GM19043 (cell line): ENCODE results near the gene DEK.
"Not testable (repeated sequence)": the region's sequence is repeated elsewhere in the genome, so short reads cannot be mapped to it uniquely, and the experiment has no call there.

ENCODE experiments used
- ATAC-seq: cut with Tn5 transposase; IDR thresholded peaks from one replicate; pipeline ENCODE4 v1.9.1; 2021; ENCODE audit warnings: low read depth; ENCODE audit not compliant: unreplicated experiment

The DEK gene

DNA sequence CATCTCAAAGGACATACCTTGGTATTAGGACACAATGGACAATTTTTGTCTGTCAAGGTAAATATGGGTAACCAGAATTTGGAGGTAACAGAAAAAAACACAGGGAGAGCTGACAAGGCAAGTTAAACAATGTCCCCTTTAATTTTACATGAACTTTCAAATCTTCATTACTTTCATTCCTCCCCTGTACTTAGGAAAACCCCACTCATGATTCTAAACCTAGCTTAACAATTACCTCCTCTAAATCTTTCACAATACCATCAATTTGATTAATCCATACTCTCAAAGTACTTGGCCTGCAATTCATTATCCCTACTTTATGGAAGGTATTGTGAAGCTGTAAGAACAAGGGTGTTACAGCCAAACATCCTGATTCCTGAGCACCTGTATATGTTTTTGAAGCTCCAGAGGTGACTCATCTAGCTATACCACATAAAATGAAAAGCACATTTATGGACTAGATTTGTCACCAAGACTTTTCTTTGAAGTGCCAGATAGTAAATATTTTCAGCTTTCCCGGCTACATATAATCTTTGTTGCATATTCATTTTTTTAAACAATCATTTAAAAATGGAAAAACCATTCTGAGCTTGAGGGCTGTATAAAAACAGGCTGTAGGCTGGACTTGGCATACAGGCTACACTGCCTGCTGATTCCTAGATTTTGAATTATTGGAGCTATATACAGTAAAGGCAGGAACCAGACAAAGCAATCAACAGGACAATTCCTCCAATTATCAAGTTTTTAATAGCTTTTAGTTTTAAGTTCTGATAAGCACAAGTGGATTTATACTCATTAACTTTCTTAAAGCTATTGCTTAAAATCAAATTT, 22.9 kb downstream of the DEK start:
- no peak for ATAC-seq

DNA sequence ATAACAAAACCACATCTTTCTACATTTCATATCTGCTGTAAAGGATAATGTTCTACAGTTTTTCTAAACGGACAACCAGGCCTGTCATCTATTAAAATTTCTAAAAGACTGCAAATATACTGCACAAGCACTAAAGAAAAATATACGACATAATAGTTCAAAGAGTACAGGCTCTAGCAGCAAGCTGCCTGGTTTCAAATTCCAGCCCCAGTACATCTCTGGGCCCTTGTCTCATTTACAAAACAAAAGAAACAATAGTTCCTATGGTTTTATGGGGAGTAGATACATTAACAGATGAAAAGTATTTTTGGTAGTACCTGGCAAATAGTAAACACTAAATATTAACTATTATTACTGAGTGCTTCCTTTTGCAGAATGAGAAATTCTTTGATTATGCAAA, 24.1 kb downstream of the DEK start:
- no peak for ATAC-seq

DNA sequence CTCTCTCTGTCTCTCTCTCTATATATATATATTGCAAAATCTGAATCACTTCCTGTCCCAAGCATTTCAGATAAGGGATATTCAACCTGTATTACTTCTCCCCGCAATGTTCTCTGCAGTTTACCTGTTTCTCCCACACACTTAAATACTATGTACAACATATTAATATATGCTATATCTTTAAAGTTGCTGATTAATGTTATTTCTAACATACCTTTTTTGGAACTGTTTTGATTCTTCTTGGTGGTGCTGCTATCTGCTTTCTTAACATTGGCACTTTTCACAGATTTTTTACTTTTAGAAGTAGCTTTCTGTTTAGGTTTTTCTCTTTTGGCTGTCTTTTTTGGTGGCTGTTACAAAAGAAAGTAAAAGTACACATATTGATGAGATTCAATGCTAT, 27.2 kb downstream of the DEK start:
- ATAC-seq: no peak

DNA sequence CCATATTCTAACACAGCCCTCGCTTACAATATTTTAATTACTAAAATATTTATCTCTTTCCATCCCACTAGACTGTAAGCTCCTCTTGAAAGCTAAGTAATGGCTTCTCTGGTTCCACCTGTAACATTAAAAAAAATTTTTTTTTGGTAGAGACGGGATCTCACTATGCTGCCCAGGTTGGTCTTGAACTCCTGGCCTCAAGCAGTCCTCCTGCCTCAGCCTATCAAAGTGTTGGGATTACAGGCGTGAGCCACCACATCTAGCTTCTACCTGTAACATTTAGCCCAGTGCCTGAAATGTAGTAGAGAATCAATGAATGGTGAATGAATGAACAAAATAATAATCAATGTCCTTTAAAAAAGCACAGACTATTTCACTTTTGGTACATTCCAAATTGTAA, 28.8 kb downstream of the DEK start:
- ATAC-seq: no peak

DNA sequence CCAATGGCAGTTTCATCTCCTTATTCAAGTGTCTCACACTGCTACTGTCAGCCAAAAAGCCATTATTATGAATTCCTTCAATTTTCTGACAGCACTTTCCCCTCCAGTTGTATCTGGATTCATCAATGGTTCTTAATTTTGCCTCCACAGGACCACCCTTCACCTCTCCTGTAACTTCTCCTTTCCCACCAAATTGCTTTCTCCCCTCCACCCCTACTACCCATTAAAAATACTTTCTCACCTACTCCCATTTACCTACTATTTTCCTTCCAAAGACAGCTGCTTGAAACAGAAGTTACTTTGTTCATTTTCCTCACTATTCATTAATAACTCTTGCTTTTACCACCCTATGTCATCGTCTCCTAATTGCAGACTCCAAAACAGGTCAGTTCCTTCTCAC, 29.8 kb downstream of the DEK start:
- no peak for ATAC-seq

DNA sequence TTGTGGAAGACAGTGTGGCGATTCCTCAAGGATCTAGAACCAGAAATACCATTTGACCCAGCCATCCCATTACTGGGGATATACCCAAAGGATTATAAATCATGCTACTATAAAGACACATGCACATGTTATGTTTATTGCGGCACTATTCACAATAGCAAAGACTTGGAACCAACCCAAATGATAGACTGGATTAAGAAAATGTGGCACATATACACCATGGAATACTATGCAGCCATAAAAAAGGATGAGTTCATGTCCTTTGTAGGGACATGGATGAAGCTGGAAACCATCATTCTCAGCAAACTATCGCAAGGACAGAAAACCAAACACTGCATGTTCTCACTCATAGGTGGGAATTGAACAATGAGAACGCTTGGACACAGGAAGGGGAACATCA, 30.6 kb downstream of the DEK start:
- not testable (repeated sequence) for ATAC-seq

DNA sequence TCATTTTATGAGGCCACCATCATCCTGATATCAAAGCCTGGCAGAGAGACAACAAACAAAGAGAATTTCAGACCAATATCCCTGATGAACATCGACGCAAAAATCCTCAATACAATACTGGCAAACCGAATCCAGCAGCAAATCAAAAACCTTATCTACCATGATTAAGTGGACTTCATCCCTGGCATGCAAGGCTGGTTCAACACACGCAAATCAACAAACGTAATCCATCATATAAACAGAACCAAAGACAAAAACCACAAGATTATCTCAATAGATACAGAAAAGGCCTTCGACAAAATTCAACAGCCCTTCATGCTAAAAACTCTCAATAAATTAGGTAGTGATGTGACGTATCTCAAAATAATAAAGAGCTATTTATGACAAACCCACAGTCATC, 32.5 kb downstream of the DEK start:
- not testable (repeated sequence) for ATAC-seq

DNA sequence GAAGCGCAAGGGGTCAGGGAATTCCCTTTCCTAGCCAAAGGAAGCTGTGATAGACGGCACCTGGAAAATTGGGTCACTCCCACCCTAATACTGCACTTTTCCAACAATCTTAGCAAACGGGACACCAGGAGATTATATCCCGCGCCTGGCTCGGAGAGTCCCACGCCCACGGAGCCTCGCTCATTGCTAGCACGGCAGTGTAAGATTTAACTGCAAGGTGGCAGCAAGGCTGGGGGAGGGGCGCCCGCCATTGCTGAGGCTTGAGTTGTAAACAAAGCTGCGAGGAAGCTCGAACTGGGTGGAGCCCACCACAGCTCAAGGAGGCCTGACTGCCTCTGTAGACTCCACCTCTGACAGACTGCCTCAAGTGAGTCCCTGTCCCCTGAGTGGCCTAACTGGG, 35.7 kb downstream of the DEK start:
- ATAC-seq: not testable (repeated sequence)

DNA sequence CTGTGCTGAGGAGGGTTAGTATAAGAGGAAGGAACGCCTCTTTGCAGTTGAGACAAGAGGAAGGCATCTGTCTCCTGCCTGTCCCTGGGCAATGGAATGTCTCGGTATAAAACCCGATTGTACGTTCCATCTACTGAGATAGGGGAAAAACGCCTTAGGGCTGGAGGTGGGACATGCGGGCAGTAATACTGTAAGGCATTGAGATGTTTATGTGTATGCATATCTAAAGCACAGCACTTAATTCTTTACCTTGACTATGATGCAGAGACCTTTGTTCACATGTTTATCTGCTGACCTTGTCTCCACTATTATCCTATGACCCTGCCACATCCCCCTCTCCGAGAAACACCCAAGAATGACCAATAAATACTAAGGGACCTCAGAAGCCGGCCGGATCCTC, 37.2 kb downstream of the DEK start:
- not testable (repeated sequence) for ATAC-seq

DNA sequence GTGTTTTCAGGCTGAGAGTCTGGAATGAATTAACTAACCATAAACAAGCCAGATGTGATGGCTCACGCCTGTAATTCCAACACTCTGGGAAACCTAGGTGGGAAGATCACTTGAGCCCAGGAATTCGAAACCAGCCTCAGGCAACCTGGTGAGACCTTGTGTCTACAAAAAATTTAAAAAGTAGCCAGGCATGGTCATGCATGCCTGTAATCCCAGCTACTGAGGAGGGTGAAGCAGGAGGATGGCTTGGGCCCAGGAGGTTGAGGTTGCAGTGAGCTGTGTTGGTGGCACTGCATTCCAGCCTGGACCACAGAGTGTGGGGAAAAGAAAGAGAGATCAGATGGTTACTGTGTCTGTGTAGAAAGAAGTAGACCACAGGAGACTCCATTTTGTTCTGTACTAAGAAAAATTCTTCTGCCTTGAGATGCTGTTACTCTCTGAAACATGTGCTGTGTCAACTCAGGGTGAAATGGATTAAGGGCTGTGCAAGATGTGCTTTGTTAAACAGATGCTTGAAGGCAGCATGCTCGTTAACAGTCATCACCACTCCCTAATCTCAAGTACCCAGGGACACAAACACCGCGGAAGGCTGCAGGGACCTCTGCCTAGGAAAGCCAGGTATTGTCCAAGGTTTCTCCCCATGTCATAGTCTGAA, 37.8 kb downstream of the DEK start:
- not testable (repeated sequence) for ATAC-seq

DNA sequence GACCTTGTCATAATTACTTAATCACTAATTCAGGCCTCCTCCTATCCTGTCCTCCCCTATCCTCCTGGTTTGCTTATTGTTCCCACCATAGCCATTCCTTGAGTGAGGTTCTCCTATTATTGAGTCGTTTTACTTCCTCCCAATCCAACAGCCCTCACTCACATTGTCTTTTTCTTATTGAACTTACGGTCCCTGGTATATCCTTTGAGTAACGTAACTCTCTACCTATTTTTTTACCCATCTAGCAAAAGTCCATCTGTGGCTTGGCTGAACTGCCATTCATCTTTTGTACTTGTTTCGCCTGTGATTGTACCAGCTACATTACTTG, 43.1 kb downstream of the DEK start:
- ATAC-seq: no peak

DNA sequence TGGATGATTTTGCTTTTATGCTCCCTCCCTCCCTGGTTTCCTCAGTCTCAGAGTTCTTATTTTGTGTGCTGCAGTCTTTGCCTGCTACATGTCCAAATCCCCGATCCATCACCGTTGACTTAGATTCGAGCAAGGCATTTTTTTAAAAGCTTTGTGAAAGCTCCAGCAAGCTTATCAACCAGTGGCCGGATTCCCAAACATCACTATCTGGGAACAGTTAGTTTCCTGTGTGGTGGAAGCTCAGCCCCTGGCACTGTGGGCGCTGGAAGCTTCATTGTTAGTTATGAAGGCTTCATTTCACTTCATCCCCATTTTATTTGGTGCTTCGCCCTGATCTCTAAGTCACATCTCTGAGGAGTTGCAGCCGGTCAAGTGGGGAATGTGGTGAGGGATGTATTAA, 44.7 kb downstream of the DEK start:
- no peak for ATAC-seq

DNA sequence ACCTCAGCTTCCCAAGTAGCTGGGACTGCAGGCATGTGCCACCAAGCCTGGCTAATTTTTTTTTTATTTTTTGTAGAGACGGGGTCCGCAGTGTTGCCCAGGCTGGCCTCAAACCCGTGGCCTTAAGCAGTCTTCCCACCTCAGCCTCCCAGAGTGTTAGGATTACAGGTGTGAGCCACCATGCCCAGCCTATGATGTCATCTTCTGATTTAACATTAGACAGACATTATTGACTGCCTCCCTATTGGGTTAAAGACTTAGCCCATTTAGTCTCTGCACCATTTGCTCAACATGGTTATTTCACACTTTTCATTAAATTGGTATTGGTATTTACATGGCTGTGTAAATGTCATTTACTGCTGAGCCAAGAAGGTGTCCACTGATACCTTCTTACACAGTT, 46.1 kb downstream of the DEK start:
- no peak for ATAC-seq

DNA sequence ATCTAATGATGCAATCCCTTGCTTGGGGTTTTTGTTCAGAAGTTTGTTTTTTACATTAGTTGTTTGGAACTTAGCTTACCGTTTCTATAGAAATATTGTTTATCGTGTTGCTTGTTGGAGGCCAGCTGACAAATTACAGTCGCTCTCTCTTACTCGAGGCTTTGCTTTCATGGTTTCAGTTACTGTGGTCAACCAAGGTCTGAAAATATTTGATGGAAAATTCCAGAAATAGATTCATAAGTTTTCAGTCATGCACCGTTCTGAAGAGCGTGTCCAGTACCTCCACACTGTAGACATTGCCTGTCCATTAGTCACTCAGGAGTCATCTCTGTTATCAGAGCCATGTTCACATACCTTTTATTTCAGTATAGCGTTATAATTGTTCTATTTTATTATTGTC, 47.9 kb downstream of the DEK start:
- ATAC-seq: no peak

DNA sequence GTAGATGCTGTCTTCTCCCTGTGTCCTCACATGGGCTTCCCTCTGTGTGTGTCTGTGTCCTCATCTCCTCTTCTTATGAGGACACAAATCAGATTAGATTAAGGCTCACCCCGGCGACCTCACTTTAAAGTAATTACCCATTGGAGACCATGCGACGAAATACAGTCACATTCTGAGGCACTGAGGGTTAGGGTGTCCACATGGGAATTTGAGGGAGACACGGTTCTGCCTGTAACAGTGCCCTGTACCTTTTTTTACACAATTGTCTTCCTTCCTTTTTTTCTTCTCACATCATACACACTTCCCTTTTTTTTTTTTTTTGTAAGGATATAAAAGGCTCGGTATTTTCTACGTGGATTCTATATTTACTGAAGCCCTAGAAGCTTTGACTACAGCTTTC, 48.9 kb downstream of the DEK start:
- ATAC-seq: no peak

DNA sequence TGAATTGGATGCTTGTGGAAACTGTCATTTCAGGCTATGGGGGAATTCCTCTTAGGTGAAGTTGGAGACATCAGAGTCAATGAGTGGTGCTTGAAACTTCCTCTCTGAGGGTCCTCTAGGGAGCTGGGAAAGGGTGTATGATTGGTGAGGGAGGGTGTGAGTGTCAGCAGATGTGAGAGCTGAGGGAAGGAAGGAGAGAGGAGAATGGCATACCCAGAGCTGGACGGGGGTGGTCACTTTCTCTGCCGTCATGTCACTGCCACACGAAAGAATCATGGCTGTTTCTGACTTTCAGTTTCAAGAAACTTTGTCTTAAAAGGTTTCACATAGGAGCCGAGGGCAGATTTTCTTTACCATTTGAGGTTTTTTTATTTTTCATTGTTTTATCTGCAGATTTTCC, 50.3 kb downstream of the DEK start:
- ATAC-seq: no peak

DNA sequence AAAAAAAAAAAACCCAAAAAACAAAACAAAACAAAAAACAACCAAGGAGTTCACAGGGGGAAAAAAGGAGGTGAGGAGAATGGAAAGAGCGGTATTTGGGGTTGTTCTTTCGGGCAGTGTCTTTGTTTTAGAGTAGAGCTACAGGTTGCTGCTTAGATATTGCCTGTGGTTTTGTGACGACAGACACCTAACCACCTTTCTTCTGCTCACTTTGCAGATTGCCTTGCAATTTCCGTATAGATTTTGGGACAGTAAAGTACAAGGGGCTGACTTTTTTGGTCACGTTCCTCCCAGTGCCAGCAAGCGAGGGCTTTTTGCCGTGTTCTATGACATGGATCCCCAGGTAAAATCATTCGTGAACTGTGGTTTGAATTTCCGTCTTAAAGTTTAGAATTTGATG, 50.9 kb downstream of the DEK start:
- no peak for ATAC-seq

DNA sequence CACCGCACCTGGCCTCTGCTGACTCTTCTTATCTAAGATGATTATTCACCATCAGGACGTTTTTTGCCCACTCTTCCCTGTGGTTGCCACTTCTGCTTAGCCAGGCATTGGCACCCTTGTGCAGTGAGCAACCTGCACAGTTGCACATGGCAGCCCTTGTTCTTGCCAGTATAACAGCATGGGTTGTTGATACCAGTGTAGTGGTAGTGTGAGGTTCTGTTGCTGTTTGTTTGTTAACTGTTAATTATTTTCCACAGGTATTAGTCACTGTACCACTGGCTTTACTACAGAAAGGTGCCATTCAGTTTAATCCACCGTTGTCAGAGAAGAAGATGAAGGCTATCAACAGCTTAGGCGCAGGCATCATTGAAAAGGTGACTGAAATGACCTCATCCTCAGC, 52.1 kb downstream of the DEK start:
- ATAC-seq: no peak

DNA sequence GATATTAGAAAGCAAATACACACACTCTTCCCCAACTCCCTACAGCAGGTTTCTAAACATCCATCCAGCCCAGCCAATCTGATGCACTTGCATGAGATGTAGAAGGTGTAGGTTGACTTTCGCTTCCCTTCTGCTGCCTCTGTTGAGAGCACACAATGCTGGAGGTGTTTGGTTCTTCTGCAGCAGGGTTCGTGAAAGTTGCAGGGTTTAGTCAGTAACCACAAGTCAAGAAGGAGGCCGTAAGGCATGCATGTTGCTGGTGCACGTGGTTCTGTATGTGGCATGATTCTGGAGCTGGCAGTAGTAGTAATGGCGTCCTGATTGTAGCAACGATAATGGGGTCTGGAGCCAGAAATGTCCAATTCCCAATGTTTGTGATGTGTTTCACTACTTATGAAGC, 53.0 kb downstream of the DEK start:
- ATAC-seq: peak; percentile 94

DNA sequence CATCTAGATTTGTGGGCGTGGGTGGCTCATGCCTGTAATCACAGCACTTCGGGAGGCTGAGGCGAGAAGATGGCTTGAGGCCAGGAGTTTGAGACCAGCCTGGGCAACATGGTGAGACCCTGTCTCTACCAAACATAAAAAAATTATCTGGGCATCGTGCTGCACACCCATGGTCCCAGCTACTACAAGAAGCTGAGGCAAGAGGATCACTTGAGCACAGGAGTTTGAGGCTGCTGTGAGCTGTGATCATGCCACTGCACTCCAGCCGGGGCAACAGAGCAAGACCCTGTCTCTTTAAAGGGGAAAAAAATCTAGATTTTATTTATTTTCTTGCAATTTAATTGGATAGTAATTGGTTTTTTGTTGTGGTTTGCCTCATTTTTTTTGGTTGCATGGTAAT, 53.6 kb downstream of the DEK start:
- ATAC-seq: no peak

DNA sequence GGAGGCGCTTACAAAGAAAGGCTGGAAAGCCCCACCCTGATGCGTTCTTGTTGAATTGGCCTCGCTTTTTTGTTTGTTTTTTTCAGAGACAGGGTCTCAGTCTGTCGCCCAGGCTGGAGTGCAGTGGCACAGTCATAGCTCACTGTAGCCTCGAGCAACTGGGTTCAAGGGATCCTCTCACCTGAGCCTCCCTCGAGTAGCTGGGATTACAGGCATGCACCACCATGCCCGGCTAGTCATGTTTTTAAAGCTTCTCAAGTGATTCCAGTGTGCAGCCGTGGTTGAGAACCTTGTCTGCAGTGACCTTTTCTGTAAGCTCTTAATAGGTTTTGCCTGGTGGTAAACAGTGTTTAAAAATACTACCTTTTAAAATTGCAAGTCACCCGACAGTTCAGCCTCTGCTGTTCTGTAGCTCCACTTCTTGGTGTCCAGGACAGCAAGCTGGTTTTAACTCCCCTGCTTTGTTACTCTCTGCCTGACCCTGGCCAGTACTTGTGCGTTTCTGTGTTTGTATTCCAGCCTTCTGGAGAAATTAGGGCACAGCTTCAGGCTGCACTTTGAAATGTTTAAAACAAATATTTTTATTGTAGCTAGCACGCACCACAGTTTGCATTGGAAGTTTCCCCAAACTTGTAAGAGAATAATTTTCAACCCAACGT, 54.7 kb downstream of the DEK start:
- no peak for ATAC-seq

DNA sequence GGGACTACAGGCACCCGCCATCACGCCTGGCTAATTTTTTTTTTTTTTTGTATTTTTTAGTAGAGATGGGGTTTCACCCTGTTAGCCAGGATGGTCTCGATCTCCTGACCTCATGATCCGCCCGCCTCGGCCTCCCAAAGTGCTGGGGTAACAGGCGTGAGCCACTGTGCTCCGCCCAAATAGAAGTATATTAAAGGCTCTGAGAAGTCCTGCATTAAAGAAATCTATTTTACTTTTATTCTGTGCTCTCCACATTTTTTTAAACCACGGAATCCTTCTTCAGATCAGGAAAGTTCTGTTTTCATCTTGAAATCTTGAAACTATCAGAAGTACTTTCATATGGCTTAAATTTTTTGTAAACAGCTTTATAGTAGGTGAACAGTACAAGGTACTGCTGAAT, 55.6 kb downstream of the DEK start:
- not testable (repeated sequence) for ATAC-seq
